Neural crest cell (in vitro differentiated cells): Measurements from ENCODE around the gene C1orf53. TPM values are rescaled to one million over a fixed set of nuclear protein-coding genes. Genes with fewer than 3 reads are reported as not detected.
"Not testable (repeated sequence)": the region's sequence is repeated elsewhere in the genome, so short reads cannot be mapped to it uniquely, and the experiment has no call there.

Experiments used
- DNase-seq: peaks from one replicate; pipeline ENCODE4 v3.0.0; 2021; ENCODE audit warnings: low read depth, mixed read lengths, low spot score
- H3K27ac Mint-ChIP-seq: one replicate; pipeline ENCODE4 v1.8.0; 2021; ENCODE audit warnings: mild to moderate bottlenecking, mixed read lengths; ENCODE audit not compliant: unreplicated experiment
- H3K27me3 Mint-ChIP-seq: 2 replicates; pipeline ENCODE4 v1.8.0; 2021; ENCODE audit warnings: low read depth, mild to moderate bottlenecking, mixed read lengths
- H3K36me3 Mint-ChIP-seq: 2 replicates; pipeline ENCODE4 v1.8.0; 2021; ENCODE audit warnings: low read depth, mild to moderate bottlenecking, mixed read lengths
- H3K4me1 Mint-ChIP-seq: 2 replicates; pipeline ENCODE4 v1.8.0; 2021; ENCODE audit warnings: mixed read lengths
- H3K4me3 Mint-ChIP-seq: one replicate; pipeline ENCODE4 v1.8.0; 2021; ENCODE audit warnings: mild to moderate bottlenecking, mixed read lengths
- H3K9me3 Mint-ChIP-seq: 2 replicates; pipeline ENCODE4 v1.8.0; 2021; ENCODE audit warnings: mixed read lengths
- total RNA-seq: library from RNA; stranded (reverse); gene quantifications from 2 replicates; pipeline ENCODE4 v1.2.1, GENCODE V29; 2021
- TF ChIP-seq, protein P1 (sequence below): fragments of 200-600 bp; sonication (generic); conservative IDR thresholded peaks from 2 replicates; pipeline ENCODE4 v1.5.0; 2021; ENCODE audit warnings: antibody characterized with exemption, mild to moderate bottlenecking

The C1orf53 gene
- total RNA-seq, 1 donor from 2014 or later: 3.1 TPM

GRCh38 chr1:197942042-197942441, 39.6 kb downstream of the C1orf53 start:
- TF ChIP-seq, protein P1, sequence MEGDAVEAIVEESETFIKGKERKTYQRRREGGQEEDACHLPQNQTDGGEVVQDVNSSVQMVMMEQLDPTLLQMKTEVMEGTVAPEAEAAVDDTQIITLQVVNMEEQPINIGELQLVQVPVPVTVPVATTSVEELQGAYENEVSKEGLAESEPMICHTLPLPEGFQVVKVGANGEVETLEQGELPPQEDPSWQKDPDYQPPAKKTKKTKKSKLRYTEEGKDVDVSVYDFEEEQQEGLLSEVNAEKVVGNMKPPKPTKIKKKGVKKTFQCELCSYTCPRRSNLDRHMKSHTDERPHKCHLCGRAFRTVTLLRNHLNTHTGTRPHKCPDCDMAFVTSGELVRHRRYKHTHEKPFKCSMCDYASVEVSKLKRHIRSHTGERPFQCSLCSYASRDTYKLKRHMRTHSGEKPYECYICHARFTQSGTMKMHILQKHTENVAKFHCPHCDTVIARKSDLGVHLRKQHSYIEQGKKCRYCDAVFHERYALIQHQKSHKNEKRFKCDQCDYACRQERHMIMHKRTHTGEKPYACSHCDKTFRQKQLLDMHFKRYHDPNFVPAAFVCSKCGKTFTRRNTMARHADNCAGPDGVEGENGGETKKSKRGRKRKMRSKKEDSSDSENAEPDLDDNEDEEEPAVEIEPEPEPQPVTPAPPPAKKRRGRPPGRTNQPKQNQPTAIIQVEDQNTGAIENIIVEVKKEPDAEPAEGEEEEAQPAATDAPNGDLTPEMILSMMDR: no peak
- H3K9me3 Mint-ChIP-seq: no peaks in the 10 kb centered on the region
- no peak for DNase-seq
- no peaks in the 10 kb centered on the region for H3K36me3 Mint-ChIP-seq
- peaks cover 11% of the 10 kb centered on the region for H3K27me3 Mint-ChIP-seq
- no peak overlapping the region for H3K4me3 Mint-ChIP-seq
- no peaks in the 10 kb centered on the region for H3K4me1 Mint-ChIP-seq
- H3K27ac Mint-ChIP-seq: no peak overlapping the region

DNA sequence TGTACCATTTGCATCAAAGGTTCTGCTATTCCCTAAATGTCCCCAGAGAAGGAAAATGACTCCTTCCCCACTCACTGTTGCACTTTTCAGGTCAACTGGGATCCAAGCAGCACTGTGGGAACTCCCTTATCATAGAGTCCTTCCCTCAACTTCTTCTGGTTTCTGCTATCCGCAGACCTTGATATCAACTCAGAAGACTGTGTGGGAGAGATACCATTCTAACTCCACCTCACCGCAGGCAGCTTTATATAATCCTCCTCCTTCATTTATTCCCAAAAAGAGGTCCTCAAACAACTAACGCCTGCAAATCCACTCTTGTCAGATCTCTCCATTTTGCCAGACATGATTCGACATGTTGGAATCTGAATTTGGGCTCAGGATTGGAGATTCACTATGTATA, 42.1 kb downstream of the C1orf53 start:
- Mint-ChIP-seq H3K27ac (no peak overlapping the region), H3K9me3 (no peaks in the 10 kb centered on the region), H3K4me1 (no peaks in the 10 kb centered on the region), H3K27me3 (no peaks in the 10 kb centered on the region), H3K4me3 (no peak overlapping the region), H3K36me3 (no peaks in the 10 kb centered on the region)
- DNase-seq: no peak
- TF ChIP-seq, protein P1: no peak

- Mint-ChIP-seq H3K4me1 (no peaks in the 10 kb centered on the region), H3K4me3 (no peak overlapping the region), H3K27ac (no peak overlapping the region), H3K27me3 (no peaks in the 10 kb centered on the region), H3K9me3 (no peaks in the 10 kb centered on the region), H3K36me3 (no peaks in the 10 kb centered on the region)
- TF ChIP-seq, protein P1: no peak
- DNase-seq: no peak
These were observed 46.8 kb downstream of the C1orf53 start for GRCh38 chr1:197948926-197949899.

DNA sequence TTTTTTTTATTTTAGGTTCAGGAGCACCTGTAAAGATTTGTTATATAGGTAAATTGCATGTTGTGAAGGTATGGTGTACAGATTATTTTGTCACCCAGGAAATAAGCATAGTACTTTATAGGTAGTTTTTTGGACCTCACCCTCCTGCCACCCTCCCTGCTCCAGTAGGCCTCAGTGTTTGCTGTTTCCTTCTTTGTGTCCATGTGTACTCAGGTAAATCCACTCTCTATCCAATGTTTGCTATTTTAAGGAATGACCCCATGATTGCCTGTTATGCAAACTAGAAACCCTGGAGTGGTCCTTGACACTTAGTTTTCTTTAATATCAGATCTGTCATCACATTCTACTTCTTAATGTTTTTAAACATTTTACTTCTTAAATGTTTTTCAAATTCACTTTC, 48.7 kb downstream of the C1orf53 start:
- H3K4me3 Mint-ChIP-seq: no peak overlapping the region
- no peak overlapping the region for H3K27ac Mint-ChIP-seq
- H3K27me3 Mint-ChIP-seq: no peaks in the 10 kb centered on the region

DNA sequence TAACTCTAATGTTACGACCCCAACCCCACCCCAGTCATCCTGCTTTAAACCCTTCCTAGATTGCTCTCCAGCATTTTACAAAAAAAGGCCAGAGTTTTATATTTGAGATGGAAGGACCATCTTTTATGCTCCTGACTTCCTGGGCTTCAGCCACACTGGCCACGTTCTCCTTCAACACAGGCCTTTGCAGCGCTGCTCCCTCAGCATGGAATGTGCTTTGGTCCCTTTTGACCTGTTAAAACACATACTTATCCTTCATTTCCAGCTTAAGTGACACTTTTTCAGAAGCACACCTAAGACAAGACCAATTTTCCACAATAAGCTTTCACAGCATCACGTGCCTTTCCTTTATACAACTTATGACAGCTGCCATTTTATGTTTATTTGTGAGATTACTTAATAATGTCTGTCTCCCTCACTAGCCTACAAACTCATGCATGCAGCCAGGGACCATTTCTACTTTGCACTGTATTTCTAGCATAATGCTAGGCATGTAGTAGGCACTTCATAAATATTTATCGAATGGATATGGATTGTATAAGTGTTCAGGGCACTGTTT, 49.3 kb downstream of the C1orf53 start:
- TF ChIP-seq, protein P1: no peak
- DNase-seq: no peak
- H3K36me3 Mint-ChIP-seq: no peaks in the 10 kb centered on the region
- no peak overlapping the region for H3K27ac Mint-ChIP-seq
- H3K4me3 Mint-ChIP-seq: no peak overlapping the region
- H3K27me3 Mint-ChIP-seq: no peaks in the 10 kb centered on the region
- H3K4me1 Mint-ChIP-seq: no peaks in the 10 kb centered on the region
- H3K9me3 Mint-ChIP-seq: no peaks in the 10 kb centered on the region

More for the DNA sequence above, 48.7 kb downstream of the C1orf53 start:
- no peaks in the 10 kb centered on the region for H3K4me1 Mint-ChIP-seq
- DNase-seq: no peak
- H3K9me3 Mint-ChIP-seq: no peaks in the 10 kb centered on the region
- no peaks in the 10 kb centered on the region for H3K36me3 Mint-ChIP-seq
- TF ChIP-seq, protein P1: no peak

DNA sequence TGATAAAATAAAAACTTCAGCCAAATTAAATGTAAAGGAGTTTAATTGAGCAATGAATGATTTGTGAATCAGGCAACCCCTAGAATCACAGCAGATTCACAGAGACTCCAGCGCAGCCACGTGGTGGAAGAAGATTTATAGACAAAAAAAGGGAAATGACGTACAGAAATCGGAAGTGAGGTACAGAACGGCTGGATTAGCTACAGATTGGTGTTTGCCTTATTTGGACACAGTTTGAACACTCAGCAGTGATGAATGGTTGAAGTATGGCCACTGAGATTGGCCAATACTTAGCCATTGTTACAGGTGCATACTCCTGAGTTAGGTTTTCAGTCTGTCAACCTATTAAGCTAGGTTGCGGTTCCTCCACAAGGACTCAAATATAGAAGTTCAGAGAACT, 51.0 kb downstream of the C1orf53 start:
- not testable (repeated sequence) for H3K4me1 Mint-ChIP-seq, DNase-seq, H3K4me3 Mint-ChIP-seq, H3K9me3 Mint-ChIP-seq, H3K27ac Mint-ChIP-seq, H3K36me3 Mint-ChIP-seq
- peaks cover 11% of the 10 kb centered on the region for H3K27me3 Mint-ChIP-seq
